Pancreas (tissue), 10 donors: ENCODE results near the gene CHFR. TPM values are rescaled to one million over a fixed set of nuclear protein-coding genes. Genes with fewer than 3 reads are reported as not detected.
"Not testable (repeated sequence)": the region's sequence is repeated elsewhere in the genome, so short reads cannot be mapped to it uniquely, and the experiment has no call there.

Source experiments
- ATAC-seq, 4 donors: fragments of 200-7000 bp; cut with Tn5 transposase; one replicate each; pipeline versions ENCODE4 v1.8.0 to v1.9.1; 2020; ENCODE audit warnings: mild to moderate bottlenecking in 4 of 4, moderate library complexity in 4 of 4
- DNase-seq, 6 donors: peaks; one replicate each; pipeline ENCODE4 v3.0.0-alpha.2; 2020
- FAIRE-seq: peaks from 2 replicates; lab custom pipeline; 2012; peaks lifted over from hg19 to GRCh38; lab: Jason Lieb, UNC
- H3K27ac ChIP-seq, 4 donors: fragments of 200-600 bp; sonication (generic); 1 replicate in 3 of 4; 2 replicates in 1 of 4; pipeline versions ENCODE4 v1.5.0 to v1.8.0; 2020
- H3K27me3 ChIP-seq, 4 donors: fragments of 200-600 bp; one replicate each; pipeline ENCODE4 v1.8.0; 2021
- H3K36me3 ChIP-seq, 3 donors: fragments of 200-600 bp; sonication (generic) in 1 of 3; one replicate each; pipeline versions ENCODE4 v1.5.0 to v1.8.0; 2020 to 2021
- H3K4me1 ChIP-seq, 3 donors: fragments of 200-600 bp; one replicate each; pipeline ENCODE4 v1.8.0; 2021
- H3K4me3 ChIP-seq, 4 donors: fragments of 200-600 bp; sonication (generic) in 2 of 4; one replicate each; pipeline versions ENCODE4 v1.5.0 to v1.8.0; 2020 to 2021
- H3K9me3 ChIP-seq, 4 donors: fragments of 200-600 bp; one replicate each; pipeline ENCODE4 v1.8.0; 2021
- WGBS, 2 donors: extraction: QIAGEN DNeasy Blood & Tissue Kit; methylation state at CpG; one replicate each; pipeline ENCODE4 v1.1.7; 2013; 5-methylcytosine and 5-hydroxymethylcytosine counted together
- intact Hi-C, 3 donors: fragments of 100-400 bp; cut with DNase I; formaldehyde crosslinking; loops; one replicate each; pipeline versions ENCODE4 v1.11.1 to v1.14.2; 2022
- polyA plus RNA-seq, 2 donors: library from polyadenylated mRNA; stranded (reverse); fragments of 200-250 nt; gene quantifications; one replicate each; pipeline ENCODE4 v1.2.3, GENCODE V29; 2013
- total RNA-seq, 6 donors: library from RNA; stranded (reverse); fragmentation: NEBNext Ultra II Directional in 4 of 6; extraction: Animal tissue kit (Norgen Biotek cat#: 25700) in 4 of 6; gene quantifications; one replicate each; pipeline versions ENCODE4 v1.2.1 to v1.2.4, GENCODE V29; 2021 to 2023
- TF ChIP-seq, protein P1 (sequence below), 4 donors: fragments of 200-600 bp; sonication (generic) in 3 of 4; IDR thresholded peaks; one replicate each; pipeline versions ENCODE4 v1.5.0 to v1.8.0; 2021; ENCODE audit warnings: antibody characterized with exemption in 4 of 4
- donor health status: healthy with polysubstance abuse.
- donor health status: DM: no; HTN: no; CAD: no; lungs with moderate emphysema.
- donor health status: DM: no; HTN: no; CAD: no.
- donor health status: control.
- donor health status: control.
- donor health status: Bipolar disorder and iron deficiency.
- donor health status: DM: yes; HTN: yes; CAD: no.
- donor health status: DM: no; HTN: no; CAD: no.
- donor health status: DM: no; HTN: no; CAD: no.
- donor health status: DM: yes; HTN: yes; CAD: no.

CHFR gene
- total and polyA plus RNA-seq, 8 donors = 14.9 to 32.3 (median 16.1) TPM

DNA sequence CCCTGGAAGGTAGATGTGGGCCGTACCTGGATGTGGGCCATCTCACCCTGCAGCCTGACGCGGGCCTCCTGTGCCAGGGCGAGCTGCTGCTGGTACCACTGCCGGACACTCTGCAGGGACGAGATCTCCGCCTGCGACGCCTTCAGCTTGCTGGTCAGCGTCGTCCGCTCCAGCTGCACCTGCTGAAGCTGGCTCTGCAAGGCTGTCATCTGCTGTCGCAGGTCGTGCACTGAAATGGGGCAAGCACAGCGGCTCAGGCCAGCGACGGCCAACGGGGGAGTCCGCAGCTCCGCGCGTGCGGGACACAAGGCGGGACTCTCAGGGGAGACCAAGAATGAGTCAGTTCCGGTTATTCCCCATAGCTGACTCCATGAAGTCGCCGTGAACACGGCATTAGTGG, 85.7 kb downstream of the CHFR start:
- FAIRE-seq = no peak
- Histone ChIP-seq H3K27ac (no peak overlapping the region), H3K9me3 (no peaks in the 10 kb centered on the region), H3K4me1 (no peaks in the 10 kb centered on the region), H3K27me3 (no peaks in the 10 kb centered on the region), H3K4me3 (no peak overlapping the region), H3K36me3 (peaks cover 0 to 84% (median 27%) of the 10 kb centered on the region in 3 donors)
- 91 to 94% methylated on average over 28 of the region's 28 CpGs for WGBS, 2 donors
- TF ChIP-seq, protein P1, sequence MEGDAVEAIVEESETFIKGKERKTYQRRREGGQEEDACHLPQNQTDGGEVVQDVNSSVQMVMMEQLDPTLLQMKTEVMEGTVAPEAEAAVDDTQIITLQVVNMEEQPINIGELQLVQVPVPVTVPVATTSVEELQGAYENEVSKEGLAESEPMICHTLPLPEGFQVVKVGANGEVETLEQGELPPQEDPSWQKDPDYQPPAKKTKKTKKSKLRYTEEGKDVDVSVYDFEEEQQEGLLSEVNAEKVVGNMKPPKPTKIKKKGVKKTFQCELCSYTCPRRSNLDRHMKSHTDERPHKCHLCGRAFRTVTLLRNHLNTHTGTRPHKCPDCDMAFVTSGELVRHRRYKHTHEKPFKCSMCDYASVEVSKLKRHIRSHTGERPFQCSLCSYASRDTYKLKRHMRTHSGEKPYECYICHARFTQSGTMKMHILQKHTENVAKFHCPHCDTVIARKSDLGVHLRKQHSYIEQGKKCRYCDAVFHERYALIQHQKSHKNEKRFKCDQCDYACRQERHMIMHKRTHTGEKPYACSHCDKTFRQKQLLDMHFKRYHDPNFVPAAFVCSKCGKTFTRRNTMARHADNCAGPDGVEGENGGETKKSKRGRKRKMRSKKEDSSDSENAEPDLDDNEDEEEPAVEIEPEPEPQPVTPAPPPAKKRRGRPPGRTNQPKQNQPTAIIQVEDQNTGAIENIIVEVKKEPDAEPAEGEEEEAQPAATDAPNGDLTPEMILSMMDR (IDR thresholded peaks at IDR 0.05) = no peak
- no peak for ATAC-seq
- intact Hi-C loops = no loop called here
- peak in 1 of 6 donors; percentile 67 for DNase-seq

DNA sequence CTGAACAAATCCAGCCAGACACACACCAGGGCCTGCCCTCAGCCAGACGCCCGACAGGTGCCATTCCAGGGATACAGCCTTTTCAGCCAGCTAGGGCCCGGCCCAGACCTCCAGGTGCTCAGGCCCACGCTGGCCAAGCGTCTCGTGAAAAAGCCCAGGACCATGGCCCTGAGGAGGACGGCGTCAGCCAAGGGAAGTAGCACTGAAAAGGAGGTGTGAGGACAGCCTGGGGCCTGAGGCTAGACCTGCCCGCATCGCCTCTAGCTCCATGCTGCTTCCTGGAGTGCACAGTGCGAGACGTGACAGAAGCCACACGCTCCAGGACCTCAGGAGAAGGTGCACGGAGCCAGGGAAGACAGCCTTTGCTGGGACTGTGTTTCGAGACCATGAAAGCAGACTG, 88.6 kb downstream of the CHFR start:
- intact Hi-C loops = no loop called here
- ATAC-seq = no peak
- no peak for FAIRE-seq

DNA sequence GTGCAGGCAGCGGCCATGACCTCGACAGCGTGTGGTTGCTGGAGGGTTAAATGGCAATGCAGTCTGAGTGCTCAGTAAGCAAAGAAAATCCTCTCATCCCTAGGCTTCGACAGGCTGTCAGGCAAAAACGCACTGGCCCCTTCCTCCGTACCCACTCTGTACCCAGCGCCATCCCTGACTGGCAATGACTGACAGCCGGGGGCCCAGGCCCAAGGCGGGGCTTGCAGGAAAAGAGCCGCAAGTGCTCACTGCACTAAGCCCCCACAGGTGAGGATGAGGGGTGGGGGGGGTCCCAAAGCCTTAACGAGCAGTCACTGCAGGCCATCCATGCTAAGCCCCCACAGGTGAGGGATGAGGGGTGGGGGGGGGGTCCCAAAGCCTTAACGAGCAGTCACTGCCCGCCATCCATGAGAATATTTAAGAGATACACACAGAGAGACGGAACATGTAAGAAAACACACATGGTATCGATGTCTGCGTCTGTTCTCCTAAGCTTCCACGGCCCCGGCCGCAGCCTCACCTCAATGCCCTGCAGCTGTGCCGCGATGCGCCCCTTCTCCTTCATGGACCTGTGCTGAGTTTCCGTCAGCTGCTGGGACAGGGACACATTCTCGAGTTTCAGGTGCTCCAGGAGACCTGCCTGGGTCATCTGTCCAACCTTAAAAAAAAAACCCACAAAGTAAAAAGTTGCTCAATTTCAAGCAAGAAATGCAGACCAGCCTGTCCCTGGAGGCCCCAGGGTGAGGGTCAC, 89.4 kb downstream of the CHFR start:
- no peak for FAIRE-seq
- H3K36me3 ChIP-seq = peaks cover 3 to 83% (median 36%) of the 10 kb centered on the region in 3 donors
- ATAC-seq = no peak
- H3K4me1 ChIP-seq = no peaks in the 10 kb centered on the region
- WGBS, 2 donors = 91 to 92% methylated on average over 24 of the region's 24 CpGs
- TF ChIP-seq, protein P1 (IDR thresholded peaks at IDR 0.05) = no peak
- intact Hi-C loops = no loop called here
- no peak overlapping the region for H3K27ac ChIP-seq
- no peaks in the 10 kb centered on the region for H3K27me3 ChIP-seq
- no peak for DNase-seq
- no peaks in the 10 kb centered on the region for H3K9me3 ChIP-seq
- no peak overlapping the region for H3K4me3 ChIP-seq

More for the DNA sequence above, 88.6 kb downstream of the CHFR start:
- Histone ChIP-seq H3K4me1 (no peaks in the 10 kb centered on the region), H3K27ac (no peak overlapping the region), H3K9me3 (no peaks in the 10 kb centered on the region), H3K27me3 (no peaks in the 10 kb centered on the region), H3K36me3 (peaks cover 3 to 89% (median 36%) of the 10 kb centered on the region in 3 donors), H3K4me3 (no peak overlapping the region)
- TF ChIP-seq, protein P1 (IDR thresholded peaks at IDR 0.05) = no peak
- no peak for DNase-seq
- WGBS, 2 donors = 95% methylated on average over 15 of the region's 15 CpGs

DNA sequence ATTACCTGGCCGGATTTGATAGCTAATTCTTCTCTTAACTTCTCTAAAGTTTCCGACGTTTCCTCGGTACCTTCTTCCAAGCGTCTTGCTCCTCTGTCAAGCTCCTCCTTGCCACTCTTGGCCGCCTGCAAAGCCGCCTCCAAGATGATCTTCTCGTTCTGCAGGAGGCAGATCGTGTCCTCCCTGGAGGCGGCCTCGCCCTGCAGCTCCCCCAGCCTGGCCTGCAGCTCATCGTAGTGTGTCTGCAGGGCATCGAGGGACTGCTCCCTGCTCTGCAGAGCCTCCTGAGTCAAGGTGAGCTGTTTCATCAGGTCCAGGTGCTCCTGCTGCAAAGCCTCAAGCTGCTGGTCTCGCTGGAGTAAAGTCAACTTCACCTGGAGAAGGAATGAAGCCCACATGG, 91.6 kb downstream of the CHFR start:
- ATAC-seq (no peak), DNase-seq (no peak), FAIRE-seq (no peak)
- intact Hi-C loops = no loop called here
- Histone ChIP-seq H3K36me3 (peaks cover 3 to 74% (median 26%) of the 10 kb centered on the region in 3 donors), H3K27ac (no peak overlapping the region), H3K4me3 (no peak overlapping the region), H3K4me1 (no peaks in the 10 kb centered on the region), H3K27me3 (no peaks in the 10 kb centered on the region), H3K9me3 (no peaks in the 10 kb centered on the region)
- 95 to 96% methylated on average over 14 of the region's 14 CpGs for WGBS, 2 donors
- TF ChIP-seq, protein P1 (IDR thresholded peaks at IDR 0.05) = no peak

DNA sequence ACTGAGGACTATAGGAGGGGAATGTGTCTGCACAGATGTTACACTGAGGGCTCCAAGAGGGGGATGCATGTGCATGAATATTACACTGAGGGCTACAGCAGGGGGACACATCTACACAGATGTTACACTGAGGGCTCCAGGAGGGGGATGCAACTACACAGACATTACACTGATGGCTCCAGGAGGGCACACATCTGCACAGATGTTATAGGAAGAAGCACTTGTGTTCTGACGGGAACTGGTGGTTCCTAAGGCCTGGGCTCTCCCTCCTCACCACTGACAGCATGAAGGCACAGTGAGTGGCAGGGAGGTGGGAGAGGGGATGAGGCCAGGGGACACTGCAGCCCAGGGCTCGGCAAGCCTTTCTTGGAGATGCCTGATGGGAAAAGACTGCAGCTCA, 95.5 kb downstream of the CHFR start:
- 92 to 97% methylated on average over 2 of the region's 2 CpGs for WGBS, 2 donors
- H3K27me3 ChIP-seq, H3K4me1 ChIP-seq, intact Hi-C loops, H3K27ac ChIP-seq, DNase-seq, ATAC-seq, FAIRE-seq, H3K4me3 ChIP-seq, H3K9me3 ChIP-seq: not testable (repeated sequence)
- H3K36me3 ChIP-seq = peaks cover 3 to 57% (median 24%) of the 10 kb centered on the region in 3 donors
